Memory B cell (primary cell): ENCODE measurements around the gene MED26.

Experiments
- ATAC-seq: fragments of 150-1000 bp; cut with Tn5 transposase; 2 replicates; pipeline ENCODE4 v1.10.0; 2021; ENCODE audit warnings: low read depth, mild to moderate bottlenecking, moderate library complexity
- DNase-seq, 2 donors: peaks; one replicate each; pipeline ENCODE4 v3.0.0; 2022; ENCODE audit warnings: low spot score in 2 of 2
- H3K27ac Mint-ChIP-seq: one replicate; pipeline ENCODE4 v1.8.0; 2022; ENCODE audit warnings: mild to moderate bottlenecking, moderate library complexity, mixed read lengths
- H3K27me3 Mint-ChIP-seq: one replicate; pipeline ENCODE4 v1.8.0; 2022; ENCODE audit warnings: mixed read lengths
- H3K36me3 Mint-ChIP-seq: one replicate; pipeline ENCODE4 v1.8.0; 2022; ENCODE audit warnings: mild to moderate bottlenecking, mixed read lengths
- H3K4me1 Mint-ChIP-seq: one replicate; pipeline ENCODE4 v1.8.0; 2022; ENCODE audit warnings: mixed read lengths
- H3K4me3 Mint-ChIP-seq: one replicate; pipeline ENCODE4 v1.8.0; 2022; ENCODE audit warnings: mild to moderate bottlenecking, moderate library complexity, mixed read lengths
- H3K9me3 Mint-ChIP-seq: one replicate; pipeline ENCODE4 v1.8.0; 2022; ENCODE audit warnings: mixed read lengths

MED26 gene

DNA sequence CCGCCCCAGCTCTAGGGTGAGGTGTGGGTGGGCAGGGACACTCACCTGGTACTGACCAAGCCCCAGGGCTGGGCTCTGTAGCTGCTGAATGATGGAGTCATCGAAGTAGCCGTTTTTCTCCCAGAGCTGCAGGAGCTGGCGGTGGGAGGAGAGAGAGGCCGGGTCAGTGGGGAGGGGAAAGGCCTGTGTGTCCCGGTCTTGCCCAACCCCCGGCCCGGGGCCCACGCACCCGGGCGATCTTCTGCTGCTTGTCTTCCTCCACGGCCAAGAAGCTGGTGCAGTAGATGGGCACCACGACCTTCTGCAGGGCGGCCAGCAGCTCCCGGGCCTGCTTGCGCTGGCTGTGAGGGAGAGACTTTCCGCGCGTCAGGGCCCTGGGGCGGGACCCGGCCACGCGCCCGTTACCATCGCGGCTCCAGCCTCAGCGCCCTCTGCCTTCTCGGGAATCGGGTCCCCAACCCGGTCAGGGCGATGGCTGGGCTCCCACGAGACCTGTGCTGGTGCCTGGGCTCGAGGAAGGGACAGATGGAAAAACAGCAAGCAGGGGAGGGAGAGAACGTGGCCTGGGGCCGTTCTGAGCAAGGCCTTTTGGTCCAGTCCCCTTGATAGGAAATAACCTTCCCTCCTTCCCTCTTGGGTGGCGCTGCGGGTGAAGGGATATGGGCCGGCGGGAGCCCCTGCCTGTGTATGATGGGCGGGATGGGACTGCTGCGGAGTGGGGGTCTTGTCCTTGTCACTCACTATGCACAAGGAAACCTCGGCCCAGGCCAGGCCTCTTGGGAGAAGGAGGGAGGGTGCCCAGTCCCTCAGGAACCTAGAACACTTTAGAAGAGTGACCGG lies 97.2 kb downstream of the MED26 start:
- no peak overlapping the region for H3K4me3 Mint-ChIP-seq
- ATAC-seq = no peak
- H3K9me3 Mint-ChIP-seq = no peaks in the 10 kb centered on the region
- H3K36me3 Mint-ChIP-seq = peaks cover 28% of the 10 kb centered on the region
- H3K27ac Mint-ChIP-seq = peak overlapping the region; percentile 51
- no peak for DNase-seq
- no peaks in the 10 kb centered on the region for H3K27me3 Mint-ChIP-seq
- peaks cover 4% of the 10 kb centered on the region for H3K4me1 Mint-ChIP-seq

DNA sequence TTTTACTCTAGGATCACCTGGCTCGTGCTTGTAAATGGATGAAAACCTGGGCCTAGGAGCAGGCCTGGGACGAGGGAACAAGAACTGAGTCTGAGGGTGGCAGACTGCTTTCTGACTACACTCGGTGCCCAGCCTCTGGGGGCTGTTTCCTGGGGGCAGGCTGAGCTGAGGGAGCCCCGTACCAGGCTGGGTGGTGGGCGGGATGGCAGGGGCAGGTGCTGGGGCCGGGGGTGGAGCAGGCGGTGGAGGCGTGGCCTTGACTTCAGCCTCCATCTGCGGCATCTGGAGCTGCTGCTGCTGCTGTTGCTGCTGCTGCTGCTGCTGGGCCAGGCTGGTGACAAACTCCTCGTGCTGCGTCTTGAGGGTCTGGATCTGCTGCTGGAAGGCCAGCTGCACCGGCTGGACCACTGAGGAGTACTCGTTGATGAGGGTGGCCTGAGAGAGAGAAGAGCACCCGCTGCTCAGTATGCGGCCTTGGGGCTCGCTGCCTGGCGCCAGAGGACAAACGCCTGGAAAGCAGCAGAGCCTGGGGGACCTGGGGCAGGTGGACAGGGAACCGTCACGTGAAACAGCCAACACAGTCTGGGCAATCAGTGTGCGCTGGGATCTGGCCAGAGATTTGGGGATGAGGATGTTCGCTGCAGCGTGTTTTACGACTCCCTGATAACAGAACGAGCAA lies 98.4 kb downstream of the MED26 start:
- ATAC-seq (no peak), DNase-seq (no peak)
- H3K4me1 Mint-ChIP-seq = peaks cover 4% of the 10 kb centered on the region
- no peaks in the 10 kb centered on the region for H3K27me3 Mint-ChIP-seq
- H3K4me3 Mint-ChIP-seq = no peak overlapping the region
- H3K27ac Mint-ChIP-seq = no peak overlapping the region
- no peaks in the 10 kb centered on the region for H3K9me3 Mint-ChIP-seq
- peaks cover 27% of the 10 kb centered on the region for H3K36me3 Mint-ChIP-seq

DNA sequence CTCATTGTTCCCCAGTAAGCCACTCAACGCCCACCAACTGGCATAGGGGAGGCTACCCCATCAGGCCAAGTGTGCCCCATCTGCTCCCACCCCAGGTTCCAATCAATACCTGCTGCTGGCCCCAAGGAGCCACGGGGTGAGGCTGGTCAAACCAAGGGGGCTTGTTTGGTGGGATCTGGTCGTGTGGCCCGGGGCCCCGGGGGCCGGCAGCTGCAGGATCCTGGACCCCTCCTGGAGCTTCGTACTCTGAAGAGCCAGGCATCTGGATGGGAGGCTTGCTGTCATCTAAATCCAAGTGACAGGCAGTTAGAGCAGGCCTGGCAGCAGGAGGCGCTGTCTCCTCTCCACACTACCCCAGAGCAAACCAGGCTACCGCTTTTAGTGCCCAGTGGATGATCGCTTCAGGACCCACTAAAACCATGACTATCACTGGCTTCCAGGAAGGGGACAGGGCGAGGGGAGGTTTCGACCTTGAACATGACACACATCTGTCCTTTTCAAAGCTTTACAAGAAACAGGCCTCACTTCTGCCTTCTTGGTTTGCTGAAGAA lies 100.0 kb downstream of the MED26 start:
- Mint-ChIP-seq H3K27ac (no peak overlapping the region), H3K4me1 (peaks cover 2% of the 10 kb centered on the region), H3K9me3 (no peaks in the 10 kb centered on the region), H3K4me3 (no peak overlapping the region), H3K36me3 (peaks cover 32% of the 10 kb centered on the region), H3K27me3 (no peaks in the 10 kb centered on the region)
- peak; percentile 63 for ATAC-seq
- peak; percentile 18 to 34 for DNase-seq

DNA sequence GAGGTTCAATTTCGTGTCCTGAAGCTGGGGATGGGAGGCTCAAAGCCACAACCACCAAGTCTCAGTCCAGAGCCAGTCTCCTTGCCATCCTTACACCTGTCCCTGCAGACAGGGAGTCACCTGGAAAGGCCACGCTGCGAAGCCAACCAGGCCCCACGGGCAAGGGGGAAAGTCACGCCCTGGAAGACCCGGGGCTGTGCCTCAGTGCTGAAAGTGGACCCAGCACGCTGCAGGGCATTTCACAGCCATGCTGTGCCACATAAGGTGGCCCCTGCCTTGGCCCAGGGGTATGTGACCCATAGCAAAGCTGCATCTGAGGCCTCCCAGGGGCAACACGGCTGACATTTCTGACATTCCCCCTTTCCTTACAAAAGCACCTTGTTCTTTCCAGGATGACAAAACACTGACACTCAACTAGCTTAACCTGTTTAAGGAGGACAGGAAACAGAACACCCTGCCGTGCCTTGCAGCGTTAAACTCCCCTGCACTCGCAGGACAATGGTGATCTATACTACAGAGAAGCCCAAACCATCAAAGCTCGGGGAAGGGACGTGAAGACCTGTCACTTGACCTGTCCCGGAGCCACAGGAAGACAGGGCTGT lies 100.6 kb downstream of the MED26 start:
- H3K9me3 Mint-ChIP-seq = no peaks in the 10 kb centered on the region
- H3K4me1 Mint-ChIP-seq = peaks cover 2% of the 10 kb centered on the region
- DNase-seq = no peak
- H3K4me3 Mint-ChIP-seq = no peak overlapping the region
- ATAC-seq = no peak
- no peak overlapping the region for H3K27ac Mint-ChIP-seq
- H3K27me3 Mint-ChIP-seq = no peaks in the 10 kb centered on the region
- peaks cover 36% of the 10 kb centered on the region for H3K36me3 Mint-ChIP-seq

DNA sequence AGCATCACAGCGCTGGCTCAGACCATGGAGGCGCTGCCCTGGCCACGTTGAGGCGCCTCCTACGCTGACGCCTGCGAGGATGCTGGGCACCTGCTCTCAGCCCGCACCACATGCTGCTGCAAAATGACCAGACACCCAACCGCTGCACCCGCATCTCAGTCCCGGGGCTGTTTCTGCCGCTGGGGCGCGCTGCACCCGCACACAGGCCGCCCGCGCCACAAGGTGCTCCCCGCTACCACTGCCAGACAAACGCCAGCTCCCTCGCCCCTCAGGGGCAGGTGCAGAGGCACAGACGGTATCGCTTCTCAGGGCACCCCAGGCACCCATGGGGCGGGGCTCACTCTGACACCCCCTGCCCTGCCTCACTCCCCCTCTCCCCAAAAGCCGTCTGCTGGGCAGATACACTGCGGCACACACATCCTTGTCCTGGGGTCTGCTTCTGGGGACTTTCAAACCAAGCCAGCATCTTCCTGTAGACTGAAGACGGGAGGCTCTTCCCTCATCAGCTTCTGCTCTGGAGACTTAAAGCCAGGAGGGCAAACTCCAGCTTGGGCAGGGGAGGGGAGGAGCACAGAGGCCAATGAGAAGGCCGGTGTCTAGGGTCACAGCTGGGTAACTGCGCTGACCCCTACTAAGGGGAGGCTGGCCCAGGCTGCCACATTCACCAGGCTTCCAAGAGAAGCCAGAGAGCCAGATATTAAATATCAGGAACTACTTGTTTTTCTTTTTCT lies 102.1 kb downstream of the MED26 start:
- Mint-ChIP-seq H3K27me3 (no peaks in the 10 kb centered on the region), H3K4me3 (no peak overlapping the region), H3K4me1 (no peaks in the 10 kb centered on the region), H3K27ac (no peak overlapping the region), H3K36me3 (peaks cover 28% of the 10 kb centered on the region), H3K9me3 (no peaks in the 10 kb centered on the region)
- no peak for ATAC-seq
- no peak for DNase-seq

DNA sequence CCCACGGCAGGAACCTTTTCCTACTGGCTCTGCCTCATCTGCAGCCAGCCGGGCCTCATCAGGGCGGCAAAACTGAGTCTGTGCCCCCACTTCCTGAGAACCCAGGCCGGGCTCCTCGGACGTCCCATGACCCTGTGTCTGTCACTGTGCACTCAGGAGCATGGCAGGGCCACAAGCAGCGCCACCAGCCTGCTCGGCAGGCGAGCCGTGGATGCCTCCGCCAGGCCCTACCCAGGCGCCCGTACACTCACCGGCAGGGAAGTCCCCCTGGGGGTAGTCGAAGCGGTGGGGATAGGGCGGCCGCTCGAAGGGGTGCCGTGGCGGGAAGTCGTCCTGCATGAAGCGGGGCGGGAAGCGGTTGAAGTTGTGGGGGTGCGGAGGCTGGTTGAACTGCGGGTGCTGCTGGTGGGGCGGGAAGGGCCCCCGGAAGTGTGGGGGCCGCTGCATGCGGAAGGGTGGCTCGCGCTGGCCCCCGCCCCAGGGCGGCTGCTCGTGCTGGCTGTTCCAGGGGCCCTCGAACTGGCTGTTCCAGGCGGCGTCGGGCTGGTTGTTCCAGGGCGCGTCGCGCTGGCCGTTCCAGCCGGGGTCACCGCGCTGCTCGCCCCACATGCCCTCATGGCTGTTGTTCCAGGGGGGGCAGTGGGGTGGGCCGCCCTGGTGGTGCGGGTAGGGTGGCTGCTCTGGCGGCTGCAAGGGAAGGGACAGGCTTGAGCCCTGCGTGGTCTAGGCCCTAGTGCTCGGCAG lies 102.8 kb downstream of the MED26 start:
- no peaks in the 10 kb centered on the region for H3K9me3 Mint-ChIP-seq
- no peaks in the 10 kb centered on the region for H3K27me3 Mint-ChIP-seq
- DNase-seq = no peak
- H3K4me3 Mint-ChIP-seq = no peak overlapping the region
- H3K4me1 Mint-ChIP-seq = no peaks in the 10 kb centered on the region
- no peak for ATAC-seq
- no peak overlapping the region for H3K27ac Mint-ChIP-seq
- H3K36me3 Mint-ChIP-seq = peaks cover 32% of the 10 kb centered on the region
